Activated CD8-positive, alpha-beta T cell treated with anti-CD3 and anti-CD28 coated beads, Interleukin-2, amount 10 ng/mL, durations not matched to agents 7 days and 5 days (primary cell): ENCODE measurements around the gene HSPA12A. TPM values are rescaled to one million over a fixed set of nuclear protein-coding genes. Genes with fewer than 3 reads are reported as not detected.

Experiments
- ATAC-seq: fragments of 150-1000 bp; cut with Tn5 transposase; one replicate; pipeline ENCODE4 v1.10.0; 2021; ENCODE audit warnings: moderate library complexity
- CTCF ChIA-PET: fragments of 350-600 bp; sonication (Branson Sonifier 250); formaldehyde crosslinking; loops from one replicate; lab custom pipeline; 2021; ENCODE audit warnings: antibody characterized with exemption; lab: Charles Lee
- POLR2A ChIA-PET: fragments of 350-600 bp; sonication (Branson Sonifier 250); formaldehyde crosslinking; loops from one replicate; lab custom pipeline; 2021; ENCODE audit warnings: antibody characterized with exemption; lab: Charles Lee
- DNase-seq: peaks from one replicate; pipeline ENCODE4 v3.0.0-alpha.2; 2020
- H3K27ac Mint-ChIP-seq: one replicate; pipeline ENCODE4 v1.8.0; 2021; ENCODE audit warnings: mild to moderate bottlenecking, mixed read lengths
- H3K27me3 Mint-ChIP-seq: one replicate; pipeline ENCODE4 v1.8.0; 2021; ENCODE audit warnings: low read depth, mixed read lengths
- H3K36me3 Mint-ChIP-seq: one replicate; pipeline ENCODE4 v1.8.0; 2021; ENCODE audit warnings: low read depth, mixed read lengths
- H3K4me1 Mint-ChIP-seq: one replicate; pipeline ENCODE4 v1.8.0; 2021; ENCODE audit warnings: low read depth, mixed read lengths
- H3K4me3 Mint-ChIP-seq: one replicate; pipeline ENCODE4 v1.8.0; 2021; ENCODE audit warnings: mild to moderate bottlenecking, mixed read lengths
- H3K9me3 Mint-ChIP-seq: one replicate; pipeline ENCODE4 v1.8.0; 2022; ENCODE audit warnings: mixed read lengths; ENCODE audit not compliant: insufficient read depth
- total RNA-seq, 2 experiments: library from RNA; stranded (reverse); gene quantifications; one replicate each; pipeline ENCODE4 v1.2.3, GENCODE V29; 2021

HSPA12A gene
- total RNA-seq, 2 experiments from 2014 or later = not detected

DNA sequence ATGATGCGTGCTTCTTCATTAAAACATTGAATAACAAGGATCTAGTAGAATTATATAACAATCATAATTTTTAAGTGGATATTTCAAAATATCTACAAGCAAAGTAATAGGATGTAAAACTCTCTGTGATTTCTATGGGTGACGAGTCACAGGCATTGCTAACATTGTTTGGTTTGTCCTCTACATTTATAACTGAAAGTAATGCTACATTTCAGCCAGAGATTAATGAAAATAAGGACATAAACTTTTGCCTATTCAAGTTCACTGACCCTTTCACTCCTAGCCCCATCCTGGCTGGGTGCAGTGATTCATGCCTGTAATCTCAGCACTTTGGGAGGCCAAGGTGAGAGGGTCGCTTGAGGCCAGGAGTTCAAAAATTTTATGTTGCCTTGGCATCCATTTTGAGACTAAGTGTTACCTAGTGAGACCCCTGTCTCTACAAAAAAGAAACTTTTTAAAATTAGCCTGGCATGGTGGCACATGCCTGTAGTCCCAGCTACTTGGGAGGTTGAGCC lies 38.4 kb upstream of the HSPA12A start:
- H3K27ac Mint-ChIP-seq = no peak overlapping the region
- ChIA-PET CTCF (no interaction called here), POLR2A (no interaction called here)
- peaks cover 2% of the 10 kb centered on the region for H3K27me3 Mint-ChIP-seq
- H3K4me3 Mint-ChIP-seq = no peak overlapping the region
- DNase-seq (no peak), ATAC-seq (no peak)
- H3K9me3 Mint-ChIP-seq = no peaks in the 10 kb centered on the region
- H3K36me3 Mint-ChIP-seq = no peaks in the 10 kb centered on the region
- no peaks in the 10 kb centered on the region for H3K4me1 Mint-ChIP-seq

DNA sequence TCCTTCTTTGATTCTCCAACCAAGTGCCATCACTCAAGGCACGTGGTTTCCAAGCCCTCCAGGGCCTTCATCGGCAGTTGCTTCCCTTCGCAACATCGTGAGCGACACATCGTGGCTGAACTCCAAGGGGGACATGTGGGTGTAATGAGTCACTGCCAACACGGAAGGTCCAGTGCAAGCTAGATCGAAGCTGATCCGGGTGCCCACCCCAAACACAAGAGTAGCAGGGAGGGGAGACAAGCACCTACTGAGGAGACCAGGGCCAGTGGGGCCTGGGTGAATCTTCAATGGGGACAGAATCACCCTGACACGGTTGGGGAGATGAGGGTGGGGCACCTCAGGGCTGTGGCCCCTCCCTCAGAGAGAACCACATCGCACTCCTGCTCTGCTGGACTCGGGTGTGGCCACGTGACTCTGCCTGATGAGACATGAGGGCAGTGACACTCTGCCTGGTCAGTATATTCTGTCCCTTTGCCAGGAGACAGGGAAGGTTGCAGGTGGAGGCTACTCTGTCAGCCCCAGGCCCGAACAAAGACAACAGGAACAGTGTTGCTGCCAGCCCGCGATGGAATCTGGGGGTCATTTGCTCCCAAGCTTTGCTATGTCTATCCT lies 36.8 kb upstream of the HSPA12A start:
- no peaks in the 10 kb centered on the region for H3K9me3 Mint-ChIP-seq
- peaks cover 2% of the 10 kb centered on the region for H3K27me3 Mint-ChIP-seq
- no peaks in the 10 kb centered on the region for H3K4me1 Mint-ChIP-seq
- no peak overlapping the region for H3K4me3 Mint-ChIP-seq
- ATAC-seq (no peak), DNase-seq (no peak)
- no peak overlapping the region for H3K27ac Mint-ChIP-seq
- no peaks in the 10 kb centered on the region for H3K36me3 Mint-ChIP-seq
- ChIA-PET CTCF (interaction anchor here (3.1 kb wide), 1 partner anchor 9 kb away, joined by 19 read pairs; no protein-coding TSS in a partner anchor), POLR2A (interaction anchor here (0.6 kb wide), 1 partner anchor 318 kb away, joined by 3 read pairs; no protein-coding TSS in a partner anchor)

DNA sequence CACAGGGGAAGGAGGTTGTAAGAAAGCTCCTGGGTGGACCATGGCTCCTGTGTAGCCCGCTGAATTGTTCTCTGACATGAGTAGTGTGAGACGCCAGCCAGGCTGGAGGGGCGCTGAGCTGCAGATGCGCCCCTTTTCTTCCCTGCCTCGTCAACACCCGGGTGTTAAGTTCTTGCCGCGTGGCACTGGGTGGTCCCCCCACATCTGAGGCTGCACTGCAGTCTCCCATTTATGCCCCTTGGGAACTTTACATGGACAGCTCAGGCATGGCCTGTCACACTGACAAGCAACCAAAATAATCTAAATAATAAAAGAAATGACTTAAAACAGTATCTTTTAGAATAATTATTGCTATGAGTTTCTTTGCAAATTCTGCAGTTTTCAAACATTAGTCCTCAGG lies 34.6 kb upstream of the HSPA12A start:
- POLR2A ChIA-PET = no interaction called here
- peaks cover 2% of the 10 kb centered on the region for H3K27me3 Mint-ChIP-seq
- no peak overlapping the region for H3K27ac Mint-ChIP-seq
- H3K4me1 Mint-ChIP-seq = no peaks in the 10 kb centered on the region
- CTCF ChIA-PET = interaction anchor here (1.4 to 1.5 kb wide), 2 partner anchors 10 to 11 kb away, joined by 3 read pairs; no protein-coding TSS in a partner anchor
- DNase-seq (no peak), ATAC-seq (no peak)
- H3K4me3 Mint-ChIP-seq = no peak overlapping the region
- no peaks in the 10 kb centered on the region for H3K36me3 Mint-ChIP-seq
- no peaks in the 10 kb centered on the region for H3K9me3 Mint-ChIP-seq

DNA sequence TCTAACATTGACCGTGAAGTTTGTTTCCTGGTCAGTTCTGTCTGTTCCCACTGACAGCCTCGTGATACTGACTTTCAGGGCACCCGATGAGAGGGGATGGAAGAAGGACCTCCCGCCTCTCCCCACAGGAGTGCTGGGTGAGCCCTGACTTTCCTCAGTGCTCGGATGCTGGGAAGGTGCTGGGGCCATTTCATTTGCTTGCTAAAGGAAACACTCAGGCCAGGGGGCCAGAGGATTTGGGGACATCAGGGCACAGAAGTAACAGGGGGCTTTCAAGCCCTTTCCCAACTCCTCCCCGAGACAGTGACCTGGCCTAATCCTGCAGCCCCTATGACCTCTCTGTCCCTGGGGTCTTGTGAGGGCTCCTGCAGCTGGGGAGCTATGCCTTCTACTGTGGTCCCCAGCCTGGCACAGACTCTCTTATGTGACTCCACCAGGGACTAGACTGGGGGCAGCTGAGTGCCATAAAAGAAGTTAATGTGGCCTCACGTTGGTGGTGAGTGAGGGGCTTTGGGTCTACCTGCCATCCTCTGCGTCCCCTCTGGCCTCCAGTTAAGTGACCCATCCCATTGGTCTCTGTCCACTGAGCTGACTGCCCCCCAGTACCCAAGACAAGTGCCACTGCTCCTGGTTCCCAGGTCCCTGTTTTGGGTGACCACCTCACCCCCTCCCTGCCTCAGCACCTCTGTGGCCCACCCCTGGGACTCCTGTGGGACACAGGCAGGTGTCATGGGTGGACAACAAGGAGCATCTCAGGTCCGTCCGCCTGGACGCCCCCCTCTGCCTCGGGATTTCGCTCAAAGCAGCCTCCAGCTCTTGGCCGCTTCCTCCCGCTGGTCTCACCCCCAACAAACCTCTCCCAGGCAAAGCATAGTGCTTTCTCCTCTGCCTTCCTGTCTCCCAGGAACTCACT lies 33.4 kb upstream of the HSPA12A start:
- ChIA-PET CTCF (interaction anchor here (1.4 to 1.5 kb wide), 3 partner anchors 12 to 94 kb away, joined by 3 read pairs; no protein-coding TSS in a partner anchor), POLR2A (no interaction called here)
- no peak overlapping the region for H3K4me3 Mint-ChIP-seq

DNA sequence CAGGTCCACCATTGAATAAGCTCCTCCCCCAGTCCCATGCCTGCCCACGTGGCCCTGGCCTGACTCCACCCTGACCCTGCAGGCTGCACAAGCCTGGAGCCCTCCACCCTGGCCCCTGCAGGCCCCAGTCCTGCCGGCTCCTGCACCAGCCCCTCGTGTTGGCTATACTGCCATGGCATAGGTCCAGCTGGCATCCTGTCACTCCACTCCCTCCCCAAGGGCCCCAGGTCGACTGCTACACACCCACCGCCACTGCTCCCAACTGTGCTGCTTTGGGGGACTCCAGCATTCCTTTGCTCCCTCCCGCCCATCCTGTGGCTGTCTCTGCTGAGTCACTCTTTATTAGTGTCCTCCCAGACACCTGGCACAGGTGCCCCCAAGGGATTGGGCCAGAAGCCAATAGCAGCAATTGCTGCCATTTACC lies 32.4 kb upstream of the HSPA12A start:
- ATAC-seq = no peak
- H3K27ac Mint-ChIP-seq = no peak overlapping the region
- DNase-seq = no peak
- H3K27me3 Mint-ChIP-seq = peaks cover 2% of the 10 kb centered on the region
- POLR2A ChIA-PET = no interaction called here
- H3K9me3 Mint-ChIP-seq = no peaks in the 10 kb centered on the region
- CTCF ChIA-PET = interaction anchor here (1.4 kb wide), 1 partner anchor 93 kb away, joined by 3 read pairs; no protein-coding TSS in a partner anchor
- H3K4me1 Mint-ChIP-seq = no peaks in the 10 kb centered on the region
- H3K4me3 Mint-ChIP-seq = no peak overlapping the region
- H3K36me3 Mint-ChIP-seq = no peaks in the 10 kb centered on the region

More for the DNA sequence above, 33.4 kb upstream of the HSPA12A start:
- Mint-ChIP-seq H3K9me3 (no peaks in the 10 kb centered on the region), H3K27ac (no peak overlapping the region), H3K27me3 (no peaks in the 10 kb centered on the region), H3K4me1 (no peaks in the 10 kb centered on the region), H3K36me3 (no peaks in the 10 kb centered on the region)
- DNase-seq (no peak), ATAC-seq (no peak)

DNA sequence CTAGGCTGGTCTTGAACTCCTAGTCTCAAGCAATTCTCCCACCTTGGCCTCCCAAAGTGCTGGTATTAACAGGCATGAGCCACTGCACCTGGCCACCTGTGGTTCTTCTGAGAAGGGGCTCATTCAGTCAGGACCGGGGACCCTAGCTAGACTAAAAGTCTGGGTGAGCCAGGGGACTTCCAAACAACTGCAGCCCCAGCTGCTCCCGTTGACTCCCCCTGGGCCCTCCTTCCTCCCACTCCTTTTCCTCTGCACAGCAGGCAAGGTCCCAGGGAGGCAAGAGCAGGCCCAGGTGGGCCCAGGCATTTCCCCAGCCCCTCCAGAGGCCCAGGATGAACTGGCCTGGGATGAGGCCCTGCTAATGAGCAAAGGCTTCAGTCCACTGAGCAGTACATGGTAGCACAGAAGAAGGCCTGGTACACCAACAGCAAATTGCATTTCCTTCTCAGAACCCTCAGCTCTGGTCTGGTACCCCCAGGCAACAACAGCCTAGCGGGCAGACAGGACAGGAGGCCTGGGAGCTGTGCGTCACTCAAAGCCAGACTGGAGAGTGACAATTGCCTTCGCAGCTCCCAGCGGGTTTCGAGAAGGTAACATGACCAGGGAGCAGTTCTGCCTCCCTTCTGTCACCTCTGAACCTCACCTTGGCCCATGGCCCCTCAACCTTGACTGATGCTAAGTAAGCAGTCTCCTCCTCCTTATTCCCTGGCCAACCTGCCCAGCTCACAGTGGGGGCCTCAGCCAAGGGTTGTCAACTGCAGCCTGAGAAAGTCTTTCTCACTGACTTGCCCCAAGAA lies 30.7 kb upstream of the HSPA12A start:
- Mint-ChIP-seq H3K27me3 (peaks cover 9% of the 10 kb centered on the region), H3K4me3 (no peak overlapping the region), H3K27ac (no peak overlapping the region), H3K36me3 (no peaks in the 10 kb centered on the region), H3K9me3 (no peaks in the 10 kb centered on the region), H3K4me1 (no peaks in the 10 kb centered on the region)
- ATAC-seq (no peak), DNase-seq (no peak)
- POLR2A ChIA-PET = no interaction called here
- CTCF ChIA-PET = interaction anchor here (1.4 kb wide), 1 partner anchor 16 kb away, joined by 6 read pairs; no protein-coding TSS in a partner anchor

DNA sequence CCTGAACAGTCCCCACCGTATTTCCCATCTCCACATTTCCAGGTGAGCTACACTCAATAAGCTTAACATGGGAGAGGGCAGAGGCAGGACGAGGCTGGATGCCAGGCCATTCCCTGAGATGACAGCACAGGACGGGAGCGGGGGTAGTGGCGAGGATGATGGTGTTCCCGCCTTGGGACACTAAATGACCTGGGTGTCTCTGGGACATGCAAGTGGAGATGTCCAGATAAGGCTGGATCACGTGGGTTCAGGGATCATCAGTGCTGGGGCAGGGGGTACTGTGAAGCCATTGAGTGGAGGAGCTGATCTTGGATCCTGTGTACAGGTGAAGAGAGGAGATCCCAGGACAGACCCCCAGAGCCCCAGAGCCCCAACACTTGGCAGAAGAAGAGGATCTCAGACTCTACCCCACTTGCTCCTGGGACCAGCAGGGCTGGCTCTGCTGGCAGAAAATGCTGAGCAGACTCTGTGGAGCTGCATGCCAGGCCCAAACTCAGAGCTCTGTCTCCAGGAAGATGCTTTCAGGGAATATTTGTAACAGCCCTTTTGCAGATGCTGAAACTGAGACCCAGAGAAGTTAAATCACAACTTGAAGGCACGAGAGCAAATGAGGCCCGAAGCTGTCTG lies 29.7 kb upstream of the HSPA12A start:
- Mint-ChIP-seq H3K36me3 (no peaks in the 10 kb centered on the region), H3K9me3 (no peaks in the 10 kb centered on the region), H3K4me3 (no peak overlapping the region), H3K27me3 (peaks cover 12% of the 10 kb centered on the region), H3K4me1 (no peaks in the 10 kb centered on the region), H3K27ac (no peak overlapping the region)
- DNase-seq = no peak
- no peak for ATAC-seq
- POLR2A ChIA-PET = no interaction called here
- CTCF ChIA-PET = interaction anchor here (1.4 kb wide), 1 partner anchor 17 kb away, joined by 6 read pairs; no protein-coding TSS in a partner anchor

DNA sequence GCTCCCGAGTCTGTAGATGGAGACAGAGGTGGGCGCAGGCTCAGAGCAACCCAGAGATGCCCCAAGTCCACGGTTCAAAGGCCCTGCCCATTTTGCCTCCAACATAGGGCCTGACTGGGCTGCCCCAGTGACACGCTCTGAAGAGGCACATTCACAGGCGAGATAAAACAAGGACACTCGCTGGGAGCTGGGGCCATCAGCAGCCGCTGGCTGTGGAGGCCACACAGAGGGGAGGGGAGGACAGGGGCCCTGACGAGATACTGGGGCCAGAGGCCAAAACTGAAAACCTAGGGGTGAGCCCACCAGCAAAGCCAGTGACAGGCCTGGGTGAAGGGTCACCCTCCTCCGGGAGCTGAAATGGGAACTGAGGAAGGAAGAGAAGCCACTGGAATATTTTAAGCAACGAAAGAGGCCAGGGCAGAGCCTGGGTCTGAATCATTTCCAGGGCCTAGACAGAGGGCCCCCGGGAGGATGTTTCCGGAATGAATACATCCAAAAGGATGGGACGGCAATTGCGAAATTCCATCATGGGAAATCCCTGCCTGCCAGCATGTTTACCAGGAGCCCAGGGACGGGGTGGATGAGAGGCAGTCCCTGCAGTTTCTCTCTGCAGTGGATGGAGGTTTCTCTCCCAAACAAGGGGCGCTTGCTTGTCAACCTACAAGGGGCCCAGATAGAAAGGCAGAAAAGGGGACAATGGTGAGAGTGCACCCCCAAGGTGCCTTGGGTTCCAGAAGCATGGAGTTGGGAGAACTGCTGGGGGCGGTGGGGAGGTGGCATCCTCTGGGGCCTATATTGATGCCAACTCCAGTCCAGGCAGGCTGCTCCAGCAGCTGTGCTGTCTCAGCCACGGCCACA lies 29.0 kb upstream of the HSPA12A start:
- no peaks in the 10 kb centered on the region for H3K36me3 Mint-ChIP-seq
- no peaks in the 10 kb centered on the region for H3K9me3 Mint-ChIP-seq
- no peak overlapping the region for H3K4me3 Mint-ChIP-seq
- ATAC-seq (no peak), DNase-seq (no peak)
- H3K4me1 Mint-ChIP-seq = no peaks in the 10 kb centered on the region
- peaks cover 12% of the 10 kb centered on the region for H3K27me3 Mint-ChIP-seq
- ChIA-PET CTCF (interaction anchor here (1.4 kb wide), 1 partner anchor 17 kb away, joined by 6 read pairs; no protein-coding TSS in a partner anchor), POLR2A (no interaction called here)
- no peak overlapping the region for H3K27ac Mint-ChIP-seq

DNA sequence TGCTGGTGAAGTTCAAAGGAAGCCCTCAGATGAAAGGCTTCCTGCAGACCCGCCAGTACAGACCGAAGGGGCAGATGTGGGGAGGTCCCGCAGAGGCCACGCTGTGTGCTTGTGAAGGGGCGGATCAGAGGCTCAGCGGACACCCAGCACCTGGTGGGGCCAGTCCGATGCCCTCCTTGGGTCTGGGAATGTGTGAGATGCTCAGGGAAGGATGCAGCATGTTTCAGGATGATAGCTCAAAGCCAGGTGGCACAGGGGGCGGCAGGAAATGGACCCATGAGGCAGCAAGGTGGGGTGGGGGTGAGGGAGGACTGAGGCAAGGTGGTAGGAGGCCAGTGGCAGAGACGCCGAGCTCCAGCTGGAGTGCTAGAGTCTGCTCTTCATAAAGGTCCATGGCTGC lies 27.9 kb upstream of the HSPA12A start:
- no peaks in the 10 kb centered on the region for H3K9me3 Mint-ChIP-seq
- no peaks in the 10 kb centered on the region for H3K36me3 Mint-ChIP-seq
- H3K27ac Mint-ChIP-seq = no peak overlapping the region
- CTCF ChIA-PET = interaction anchor here (1.6 kb wide), 1 partner anchor 18 kb away, joined by 4 read pairs; no protein-coding TSS in a partner anchor
- POLR2A ChIA-PET = no interaction called here
- H3K27me3 Mint-ChIP-seq = peaks cover 16% of the 10 kb centered on the region
- no peak for DNase-seq
- H3K4me1 Mint-ChIP-seq = no peaks in the 10 kb centered on the region
- ATAC-seq = no peak
- H3K4me3 Mint-ChIP-seq = no peak overlapping the region

DNA sequence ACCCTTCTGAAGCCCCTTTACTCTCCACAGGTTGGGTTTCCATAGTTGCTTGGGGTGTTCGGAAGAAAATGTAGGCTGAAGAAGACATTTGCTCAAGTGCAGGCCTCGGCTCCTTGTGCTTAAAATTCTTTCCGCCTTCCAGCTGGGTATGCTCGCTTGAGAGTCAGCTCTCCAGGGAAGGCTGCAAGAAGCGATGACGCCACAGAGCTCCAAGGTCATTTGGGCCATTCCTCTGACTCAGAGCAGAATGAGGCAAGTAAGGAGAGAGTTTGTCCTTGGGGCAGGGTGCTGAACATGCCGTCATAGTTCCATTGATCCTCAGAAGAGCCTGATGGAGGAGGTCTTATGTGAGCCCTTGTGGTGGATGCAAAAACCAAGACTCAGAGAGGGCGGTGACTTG lies 27.4 kb upstream of the HSPA12A start:
- Mint-ChIP-seq H3K9me3 (no peaks in the 10 kb centered on the region), H3K27me3 (peaks cover 18% of the 10 kb centered on the region), H3K4me3 (no peak overlapping the region), H3K36me3 (no peaks in the 10 kb centered on the region), H3K27ac (no peak overlapping the region), H3K4me1 (no peaks in the 10 kb centered on the region)
- ChIA-PET CTCF (interaction anchor here (1.6 kb wide), 1 partner anchor 19 kb away, joined by 4 read pairs; no protein-coding TSS in a partner anchor), POLR2A (no interaction called here)
- ATAC-seq = no peak
- DNase-seq = no peak
